Caco-2 (cell line): ENCODE measurements around the gene CAP2. TPM values are rescaled to one million over a fixed set of nuclear protein-coding genes. Genes with fewer than 3 reads are reported as not detected.

Source experiments
- BruUV-seq: library from RNA; stranded (reverse); fragments of 400-500 nt; replicated peaks from 2 replicates; lab custom pipeline; 2021; lab: Mats Ljungman, UMichigan
- CTCF ChIA-PET: fragments of 300-600 bp; sonication (Branson Sonifier 250); formaldehyde crosslinking; loops from one replicate; lab custom pipeline; 2022; ENCODE audit warnings: antibody characterized with exemption; lab: Charles Lee
- POLR2A ChIA-PET: fragments of 300-600 bp; sonication (Branson Sonifier 250); formaldehyde crosslinking; loops from one replicate; lab custom pipeline; 2022; ENCODE audit warnings: antibody characterized with exemption; lab: Charles Lee
- DNase-seq, 2 experiments: peaks; one replicate each; pipeline versions ENCODE4 v3.0.0 to v3.0.0-alpha.2; 2020 to 2022
- H3K27me3 ChIP-seq: replicated peaks from 2 replicates; pipeline ENCODE4 v1.6.0; 2011; ENCODE audit warnings: low read length; ENCODE audit not compliant: control insufficient read depth, insufficient read depth
- H3K36me3 ChIP-seq: 2 replicates; pipeline ENCODE4 v1.5.1; 2011; ENCODE audit warnings: low read length; ENCODE audit not compliant: control insufficient read depth, insufficient read depth
- H3K4me1 ChIP-seq: fragments of 250-450 bp; sonication (Bioruptor Pico); 2 replicates; pipeline ENCODE4 v1.5.1; 2020; ENCODE audit warnings: mild to moderate bottlenecking
- H3K4me3 ChIP-seq: 2 replicates; pipeline ENCODE4 v1.5.1; 2011; ENCODE audit warnings: low read depth, mild to moderate bottlenecking, control low read depth, low read length
- H3K9me3 ChIP-seq: fragments of 250-450 bp; sonication (Bioruptor Pico); 2 replicates; pipeline ENCODE4 v1.5.1; 2020; ENCODE audit warnings: mild to moderate bottlenecking, moderate library complexity
- H3K27ac Mint-ChIP-seq: one replicate; pipeline ENCODE4 v1.8.0; 2022; ENCODE audit warnings: mixed read lengths; ENCODE audit not compliant: unreplicated experiment
- H3K27me3 Mint-ChIP-seq: one replicate; pipeline ENCODE4 v1.8.0; 2022; ENCODE audit warnings: mixed read lengths; ENCODE audit not compliant: insufficient read depth, unreplicated experiment
- H3K36me3 Mint-ChIP-seq: one replicate; pipeline ENCODE4 v1.8.0; 2022; ENCODE audit warnings: mild to moderate bottlenecking, mixed read lengths; ENCODE audit not compliant: insufficient read depth, unreplicated experiment
- H3K4me1 Mint-ChIP-seq: one replicate; pipeline ENCODE4 v1.8.0; 2022; ENCODE audit warnings: low read depth, mixed read lengths; ENCODE audit not compliant: unreplicated experiment
- H3K4me3 Mint-ChIP-seq: one replicate; pipeline ENCODE4 v1.8.0; 2022; ENCODE audit warnings: mild to moderate bottlenecking, moderate library complexity, mixed read lengths; ENCODE audit not compliant: unreplicated experiment
- H3K9me3 Mint-ChIP-seq: one replicate; pipeline ENCODE4 v1.8.0; 2022; ENCODE audit warnings: mixed read lengths; ENCODE audit not compliant: unreplicated experiment
- CTCF ChIP-seq, 2 experiments: fragments of 200-600 bp in 1 of 2; IDR thresholded peaks; 1 replicate in 1 of 2; 2 replicates in 1 of 2; pipeline versions ENCODE4 v1.5.1 to v1.8.0; 2011 to 2022; ENCODE audit warnings: antibody characterized with exemption in 1 of 2, control low read depth in 1 of 2, inconsistent platforms in 1 of 2, low read depth in 1 of 2, low read length in 1 of 2, mild to moderate bottlenecking in 1 of 2, moderate library complexity in 1 of 2; ENCODE audit not compliant: insufficient read depth in 1 of 2, severe bottlenecking in 1 of 2, unreplicated experiment in 1 of 2
- intact Hi-C: fragments of 100-400 bp; cut with micrococcal nuclease; formaldehyde crosslinking; loops from one replicate; pipeline ENCODE4 v1.10.0; 2022; ENCODE audit not compliant: unreplicated experiment
- total RNA-seq: library from RNA; stranded (reverse); gene quantifications from 2 replicates; pipeline ENCODE4 v1.2.3, GENCODE V29; 2022

Gene CAP2
- total RNA-seq, 1 experiment from 2014 or later = 8.9 TPM

- no peaks in the 10 kb centered on the region for H3K9me3 Mint-ChIP-seq
- no peak overlapping the region for H3K4me3 Mint-ChIP-seq
- CTCF ChIA-PET = no interaction called here
- POLR2A ChIA-PET = no interaction called here
- DNase-seq = no peak
- H3K36me3 Mint-ChIP-seq = no peaks in the 10 kb centered on the region
- H3K4me1 Mint-ChIP-seq = no peaks in the 10 kb centered on the region
- Histone ChIP-seq H3K4me1 (no peaks in the 10 kb centered on the region), H3K4me3 (no peak overlapping the region), H3K27me3 (no peaks in the 10 kb centered on the region), H3K36me3 (no peaks in the 10 kb centered on the region), H3K9me3 (no peaks in the 10 kb centered on the region)
- intact Hi-C loops = no loop called here
- no peak overlapping the region for H3K27ac Mint-ChIP-seq
- no peak for TF ChIP-seq CTCF (IDR thresholded peaks at IDR 0.05; ENCODE audit: insufficient read depth in 1 of 2, low read depth in 1 of 2, low read length in 1 of 2, severe bottlenecking in 1 of 2, unreplicated experiment in 1 of 2)
- BruUV-seq = no TSS peak
- H3K27me3 Mint-ChIP-seq = no peaks in the 10 kb centered on the region
Measured at GRCh38 chr6:17457956-17458355, 64.6 kb downstream of the CAP2 start.

GRCh38 chr6:17458966-17459365 is 65.6 kb downstream of the CAP2 start:
- BruUV-seq = no TSS peak

GRCh38 chr6:17460862-17461261 is 67.5 kb downstream of the CAP2 start:
- DNase-seq = no peak
- Mint-ChIP-seq H3K4me3 (no peak overlapping the region), H3K27ac (no peak overlapping the region), H3K36me3 (no peaks in the 10 kb centered on the region), H3K27me3 (no peaks in the 10 kb centered on the region), H3K9me3 (no peaks in the 10 kb centered on the region), H3K4me1 (no peaks in the 10 kb centered on the region)
- ChIA-PET POLR2A (no interaction called here), CTCF (no interaction called here)
- H3K4me1 ChIP-seq = no peaks in the 10 kb centered on the region
- no peak for TF ChIP-seq CTCF (IDR thresholded peaks at IDR 0.05; ENCODE audit: insufficient read depth in 1 of 2, low read depth in 1 of 2, low read length in 1 of 2, severe bottlenecking in 1 of 2, unreplicated experiment in 1 of 2)
- H3K36me3 ChIP-seq = no peaks in the 10 kb centered on the region
- no TSS peak for BruUV-seq
- no peak overlapping the region for H3K4me3 ChIP-seq
- H3K9me3 ChIP-seq = no peaks in the 10 kb centered on the region
- intact Hi-C loops = loop anchor here (10.0 kb wide), 1 partner anchor 176 kb away; the partner anchor contains the start of gene RBM24
- no peaks in the 10 kb centered on the region for H3K27me3 ChIP-seq

More at GRCh38 chr6:17458966-17459365, 65.6 kb downstream of the CAP2 start:
- Mint-ChIP-seq H3K36me3 (no peaks in the 10 kb centered on the region), H3K9me3 (no peaks in the 10 kb centered on the region), H3K27ac (no peak overlapping the region), H3K27me3 (no peaks in the 10 kb centered on the region), H3K4me3 (no peak overlapping the region), H3K4me1 (no peaks in the 10 kb centered on the region)
- no peaks in the 10 kb centered on the region for H3K4me1 ChIP-seq
- no peaks in the 10 kb centered on the region for H3K27me3 ChIP-seq
- no peak for TF ChIP-seq CTCF (IDR thresholded peaks at IDR 0.05; ENCODE audit: insufficient read depth in 1 of 2, low read depth in 1 of 2, low read length in 1 of 2, severe bottlenecking in 1 of 2, unreplicated experiment in 1 of 2)
- no peaks in the 10 kb centered on the region for H3K36me3 ChIP-seq
- ChIA-PET POLR2A (no interaction called here), CTCF (no interaction called here)
- no peak for DNase-seq
- no peaks in the 10 kb centered on the region for H3K9me3 ChIP-seq
- no peak overlapping the region for H3K4me3 ChIP-seq
- intact Hi-C loops = no loop called here
